Gastroesophageal sphincter (tissue), 3 donors: Measurements from ENCODE around the gene PRICKLE1.

Experiments
- POLR2A ChIP-seq, 2 donors: fragments of 450-650 bp; IDR thresholded peaks; one replicate each; pipeline ENCODE4 v1.6.1; 2017; ENCODE audit warnings: antibody characterized with exemption in 2 of 2, mild to moderate bottlenecking in 2 of 2, moderate library complexity in 1 of 2
- POLR2AphosphoS5 ChIP-seq: sonication (generic); formaldehyde crosslinking; IDR thresholded peaks from one replicate; pipeline ENCODE4 v1.6.1; 2017; ENCODE audit warnings: antibody characterized with exemption
- TF ChIP-seq, protein P1 (sequence below), 4 experiments: fragments of 200-600 bp in 2 of 4; fragments of 450-650 bp in 2 of 4; sonication (generic) in 1 of 4; IDR thresholded peaks; one replicate each; pipeline ENCODE4 v1.5.1; 2017 to 2019; ENCODE audit warnings: antibody characterized with exemption in 4 of 4, mild to moderate bottlenecking in 2 of 4, moderate library complexity in 2 of 4

DNA sequence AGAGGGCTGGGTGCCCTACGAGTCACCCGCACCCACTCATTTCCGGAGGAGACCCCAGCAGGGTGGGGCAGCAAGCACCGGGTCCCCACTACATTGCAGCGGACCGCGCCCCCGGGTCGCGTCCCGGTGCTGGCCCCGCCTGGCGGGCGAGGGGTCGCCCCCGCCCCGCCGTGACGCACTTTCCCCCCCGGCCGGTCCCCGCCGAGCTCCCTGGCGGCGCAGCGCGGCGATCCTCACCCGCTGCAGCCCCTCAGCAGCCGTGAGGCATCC lies 106.1 kb downstream of the PRICKLE1 start:
- TF ChIP-seq POLR2A (IDR thresholded peaks at IDR 0.05) (peak in 1 of 2 donors; percentile 10), POLR2AphosphoS5 (no peak)
- TF ChIP-seq, protein P1, sequence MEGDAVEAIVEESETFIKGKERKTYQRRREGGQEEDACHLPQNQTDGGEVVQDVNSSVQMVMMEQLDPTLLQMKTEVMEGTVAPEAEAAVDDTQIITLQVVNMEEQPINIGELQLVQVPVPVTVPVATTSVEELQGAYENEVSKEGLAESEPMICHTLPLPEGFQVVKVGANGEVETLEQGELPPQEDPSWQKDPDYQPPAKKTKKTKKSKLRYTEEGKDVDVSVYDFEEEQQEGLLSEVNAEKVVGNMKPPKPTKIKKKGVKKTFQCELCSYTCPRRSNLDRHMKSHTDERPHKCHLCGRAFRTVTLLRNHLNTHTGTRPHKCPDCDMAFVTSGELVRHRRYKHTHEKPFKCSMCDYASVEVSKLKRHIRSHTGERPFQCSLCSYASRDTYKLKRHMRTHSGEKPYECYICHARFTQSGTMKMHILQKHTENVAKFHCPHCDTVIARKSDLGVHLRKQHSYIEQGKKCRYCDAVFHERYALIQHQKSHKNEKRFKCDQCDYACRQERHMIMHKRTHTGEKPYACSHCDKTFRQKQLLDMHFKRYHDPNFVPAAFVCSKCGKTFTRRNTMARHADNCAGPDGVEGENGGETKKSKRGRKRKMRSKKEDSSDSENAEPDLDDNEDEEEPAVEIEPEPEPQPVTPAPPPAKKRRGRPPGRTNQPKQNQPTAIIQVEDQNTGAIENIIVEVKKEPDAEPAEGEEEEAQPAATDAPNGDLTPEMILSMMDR (IDR thresholded peaks at IDR 0.05): no peak
